HepG2 (cell line): ENCODE results near the gene PSMD12. TPM values are rescaled to one million over a fixed set of nuclear protein-coding genes. Genes with fewer than 3 reads are reported as not detected.
A peak's percentile ranks its signal among the peaks of the same experiment; 100 is the strongest.

Source experiments
- EZH2 ChIP-seq: conservative IDR thresholded peaks from 2 replicates; pipeline ENCODE4 v1.6.1; 2012; ENCODE audit warnings: mild to moderate bottlenecking, low read depth, low read length, moderate library complexity
- HHEX ChIP-seq: IDR thresholded peaks from 2 replicates; pipeline ENCODE4 v1.6.1; 2016; ENCODE audit warnings: control low read depth
- KLF16 ChIP-seq, 2 experiments: sonication (generic) in 1 of 2; formaldehyde crosslinking in 1 of 2; IDR thresholded peaks; 2 replicates each; pipeline versions ENCODE4 v1.6.1 to v1.8.0; 2016 to 2023; ENCODE audit warnings: missing genetic modification reagents in 2 of 2, missing compliant biosample characterization in 1 of 2
- MAX ChIP-seq: IDR thresholded peaks from 2 replicates; pipeline ENCODE4 v1.6.1; 2012; ENCODE audit warnings: inconsistent platforms
- MED13 ChIP-seq: sonication (generic); formaldehyde crosslinking; IDR thresholded peaks from 2 replicates; pipeline ENCODE4 v1.5.0; 2020; ENCODE audit warnings: missing genetic modification reagents
- RBM22 ChIP-seq: fragments of 200-400 bp; formaldehyde crosslinking; optimal IDR thresholded peaks from 2 replicates; pipeline ENCODE3; 2017; ENCODE audit warnings: mild to moderate bottlenecking, low read length, moderate library complexity
- RNF2 ChIP-seq: fragments of 450-650 bp; conservative IDR thresholded peaks from 2 replicates; pipeline ENCODE4 v1.6.1; 2016; ENCODE audit warnings: low read depth
- SMAD3 ChIP-seq: sonication (generic); formaldehyde crosslinking; IDR thresholded peaks from 2 replicates; pipeline ENCODE4 v1.4.0; 2020; ENCODE audit warnings: missing genetic modification reagents
- SMARCC2 ChIP-seq: fragments of 450-650 bp; IDR thresholded peaks from 2 replicates; pipeline ENCODE4 v1.6.1; 2017; ENCODE audit warnings: antibody characterized with exemption, mild to moderate bottlenecking
- SOX6 ChIP-seq, 2 experiments: fragments of 450-650 bp in 1 of 2; sonication (generic) in 1 of 2; formaldehyde crosslinking in 1 of 2; IDR thresholded peaks; 2 replicates each; pipeline versions ENCODE4 v1.4.0 to v1.6.1; 2017 to 2020; ENCODE audit warnings: antibody characterized with exemption in 1 of 2, mild to moderate bottlenecking in 1 of 2, missing genetic modification reagents in 1 of 2
- SRSF1 ChIP-seq: fragments of 200-400 bp; formaldehyde crosslinking; optimal IDR thresholded peaks from 2 replicates; pipeline ENCODE3; 2017; ENCODE audit warnings: mild to moderate bottlenecking, low read depth, low read length, moderate library complexity
- SUZ12 ChIP-seq: fragments of 150-350 bp; IDR thresholded peaks from 2 replicates; pipeline ENCODE4 v1.6.1; 2014; ENCODE audit warnings: low read depth, low read length
- TSC22D2 ChIP-seq: sonication (generic); formaldehyde crosslinking; IDR thresholded peaks from 2 replicates; pipeline ENCODE4 v1.5.1; 2020; ENCODE audit warnings: missing genetic modification reagents, mild to moderate bottlenecking, borderline replicate concordance
- ZBTB20 ChIP-seq: sonication (generic); formaldehyde crosslinking; IDR thresholded peaks from 2 replicates; pipeline ENCODE4 v1.8.1; 2023; ENCODE audit warnings: missing genetic modification reagents, low read depth, mild to moderate bottlenecking, borderline replicate concordance
- ZBTB7A ChIP-seq: sonication (generic); formaldehyde crosslinking; IDR thresholded peaks from 2 replicates; pipeline ENCODE4 v1.8.0; 2022; ENCODE audit warnings: mild to moderate bottlenecking, missing genetic modification reagents
- ZFP36L2 ChIP-seq: sonication (generic); formaldehyde crosslinking; IDR thresholded peaks from 2 replicates; pipeline ENCODE4 v1.4.0; 2020; ENCODE audit warnings: missing genetic modification reagents
- ZFP91 ChIP-seq: sonication (generic); formaldehyde crosslinking; IDR thresholded peaks from 2 replicates; pipeline ENCODE4 v1.9.0; 2022; ENCODE audit warnings: missing genetic modification reagents, mild to moderate bottlenecking, borderline replicate concordance
- ZNF232 ChIP-seq: sonication (generic); formaldehyde crosslinking; IDR thresholded peaks from 2 replicates; pipeline ENCODE4 v1.4.0; 2020; ENCODE audit warnings: missing genetic modification reagents, borderline replicate concordance
- ZNF557 ChIP-seq: sonication (generic); formaldehyde crosslinking; IDR thresholded peaks from 2 replicates; pipeline ENCODE4 v1.4.0; 2020; ENCODE audit warnings: missing genetic modification reagents
- ZNF598 ChIP-seq: sonication (generic); formaldehyde crosslinking; IDR thresholded peaks from 2 replicates; pipeline ENCODE4 v1.5.1; 2020; ENCODE audit warnings: mild to moderate bottlenecking, missing genetic modification reagents, borderline replicate concordance
- polyA plus RNA-seq, 8 experiments: library from polyadenylated mRNA; depleted of rRNA in 3 of 8; stranded (reverse) in 7 of 8; unstranded in 1 of 8; fragments of >200 nt; fragmentation: Illumina TruSeq in 4 of 8; extraction: Trizol in 4 of 8; gene quantifications; 2 replicates each; pipeline versions ENCODE4 v1.2.1 to v1.2.3, GENCODE V29; 2011 to 2016; ENCODE audit warnings: low read depth in 4 of 8, missing spikeins in 1 of 8, mixed read lengths in 1 of 8; ENCODE audit not compliant: insufficient read depth in 1 of 8
- total RNA-seq, 5 experiments: library from RNA; depleted of rRNA; stranded (reverse); fragments of >200 nt; fragmentation: Illumina TruSeq; extraction: Trizol; gene quantifications; 2 replicates each; pipeline ENCODE4 v1.2.3, GENCODE V29; 2016; ENCODE audit warnings: low read depth in 1 of 5
- TF ChIP-seq, protein P1 (sequence below): IDR thresholded peaks from 2 replicates; pipeline ENCODE4 v1.6.1; 2016
- TF ChIP-seq, protein P2 (sequence below): sonication (generic); formaldehyde crosslinking; IDR thresholded peaks from 2 replicates; pipeline ENCODE4 v1.4.0; 2020; ENCODE audit warnings: missing genetic modification reagents, borderline replicate concordance
- TF ChIP-seq, protein P3 (sequence below): sonication (generic); formaldehyde crosslinking; IDR thresholded peaks from 2 replicates; pipeline ENCODE4 v1.5.1; 2020; ENCODE audit warnings: mild to moderate bottlenecking, missing genetic modification reagents, moderate library complexity

PSMD12 gene
- total and polyA plus RNA-seq, 2 of the 13 experiments (the other 11 are each of a cell fraction or from before 2014, with no cell fraction given): 27.4 to 71.7 TPM

DNA sequence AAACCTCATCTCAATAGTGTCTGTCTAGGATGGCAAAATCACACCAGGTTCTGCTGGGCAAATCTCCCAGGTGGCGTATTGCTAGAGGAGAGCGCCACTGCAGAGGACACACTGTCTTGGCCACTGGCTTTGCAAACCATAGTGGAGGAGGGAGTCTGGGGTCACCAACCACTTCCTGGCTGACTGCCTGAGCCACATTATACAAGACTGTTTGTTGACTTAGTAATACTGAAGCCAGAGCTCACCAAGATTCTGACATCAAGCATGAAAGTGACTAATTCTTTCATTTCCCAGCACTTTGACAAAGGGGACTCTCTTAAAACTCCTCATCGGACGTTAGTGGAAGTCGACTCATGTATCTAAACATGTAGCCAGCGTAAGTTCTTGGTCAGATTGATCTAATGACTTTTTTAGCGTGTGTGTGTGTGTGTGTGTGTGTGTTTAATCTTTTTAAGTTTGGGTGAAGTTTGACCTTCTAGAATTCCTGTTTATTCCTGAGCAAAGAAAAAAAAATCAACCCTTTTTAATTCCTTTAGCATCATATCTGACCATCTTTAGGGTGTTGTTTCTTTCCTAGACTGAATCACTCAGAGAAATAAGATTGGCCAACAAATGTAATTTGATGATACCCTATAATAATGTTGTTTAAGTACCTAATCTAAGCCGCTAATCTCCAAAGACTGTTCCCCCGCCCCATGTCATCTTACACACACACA, 24.4 kb upstream of the PSMD12 start (continued):
- TF ChIP-seq, protein P1, sequence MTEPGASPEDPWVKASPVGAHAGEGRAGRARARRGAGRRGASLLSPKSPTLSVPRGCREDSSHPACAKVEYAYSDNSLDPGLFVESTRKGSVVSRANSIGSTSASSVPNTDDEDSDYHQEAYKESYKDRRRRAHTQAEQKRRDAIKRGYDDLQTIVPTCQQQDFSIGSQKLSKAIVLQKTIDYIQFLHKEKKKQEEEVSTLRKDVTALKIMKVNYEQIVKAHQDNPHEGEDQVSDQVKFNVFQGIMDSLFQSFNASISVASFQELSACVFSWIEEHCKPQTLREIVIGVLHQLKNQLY (CRISPR knock-in tag): no peak
- TF ChIP-seq ZFP36L2 (CRISPR knock-in tag) (no peak), ZFP91 (0 out of 2 replicates have a peak, but pooled peaks have one; percentile 31), RBM22 (no peak), ZNF232 (CRISPR knock-in tag) (no peak), EZH2 (no peak), RNF2 (no peak), ZNF598 (no peak), ZBTB7A (CRISPR knock-in tag) (no peak), SRSF1 (no peak), MED13 (CRISPR knock-in tag) (no peak), KLF16 (CRISPR knock-in tag; IDR thresholded peaks at IDR 0.05) (no peak), ZNF557 (no peak), SMARCC2 (no peak), HHEX (CRISPR knock-in tag) (0 out of 2 replicates have a peak, but pooled peaks have one; percentile 17), ZBTB20 (no peak), TSC22D2 (CRISPR knock-in tag) (no peak), SOX6 (IDR thresholded peaks at IDR 0.05) (no peak), SOX6 (CRISPR knock-in tag; IDR thresholded peaks at IDR 0.05) (peak; percentile 27; the same call in 1 of the 2 replicates), SMAD3 (CRISPR knock-in tag) (peak; percentile 47; the same call in 1 of the 2 replicates), SUZ12 (no peak), MAX (no peak; the same call in 1 of the 2 replicates)
- TF ChIP-seq, protein P2, sequence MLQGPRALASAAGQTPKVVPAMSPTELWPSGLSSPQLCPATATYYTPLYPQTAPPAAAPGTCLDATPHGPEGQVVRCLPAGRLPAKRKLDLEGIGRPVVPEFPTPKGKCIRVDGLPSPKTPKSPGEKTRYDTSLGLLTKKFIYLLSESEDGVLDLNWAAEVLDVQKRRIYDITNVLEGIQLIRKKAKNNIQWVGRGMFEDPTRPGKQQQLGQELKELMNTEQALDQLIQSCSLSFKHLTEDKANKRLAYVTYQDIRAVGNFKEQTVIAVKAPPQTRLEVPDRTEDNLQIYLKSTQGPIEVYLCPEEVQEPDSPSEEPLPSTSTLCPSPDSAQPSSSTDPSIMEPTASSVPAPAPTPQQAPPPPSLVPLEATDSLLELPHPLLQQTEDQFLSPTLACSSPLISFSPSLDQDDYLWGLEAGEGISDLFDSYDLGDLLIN (CRISPR knock-in tag): no peak
- TF ChIP-seq, protein P3, sequence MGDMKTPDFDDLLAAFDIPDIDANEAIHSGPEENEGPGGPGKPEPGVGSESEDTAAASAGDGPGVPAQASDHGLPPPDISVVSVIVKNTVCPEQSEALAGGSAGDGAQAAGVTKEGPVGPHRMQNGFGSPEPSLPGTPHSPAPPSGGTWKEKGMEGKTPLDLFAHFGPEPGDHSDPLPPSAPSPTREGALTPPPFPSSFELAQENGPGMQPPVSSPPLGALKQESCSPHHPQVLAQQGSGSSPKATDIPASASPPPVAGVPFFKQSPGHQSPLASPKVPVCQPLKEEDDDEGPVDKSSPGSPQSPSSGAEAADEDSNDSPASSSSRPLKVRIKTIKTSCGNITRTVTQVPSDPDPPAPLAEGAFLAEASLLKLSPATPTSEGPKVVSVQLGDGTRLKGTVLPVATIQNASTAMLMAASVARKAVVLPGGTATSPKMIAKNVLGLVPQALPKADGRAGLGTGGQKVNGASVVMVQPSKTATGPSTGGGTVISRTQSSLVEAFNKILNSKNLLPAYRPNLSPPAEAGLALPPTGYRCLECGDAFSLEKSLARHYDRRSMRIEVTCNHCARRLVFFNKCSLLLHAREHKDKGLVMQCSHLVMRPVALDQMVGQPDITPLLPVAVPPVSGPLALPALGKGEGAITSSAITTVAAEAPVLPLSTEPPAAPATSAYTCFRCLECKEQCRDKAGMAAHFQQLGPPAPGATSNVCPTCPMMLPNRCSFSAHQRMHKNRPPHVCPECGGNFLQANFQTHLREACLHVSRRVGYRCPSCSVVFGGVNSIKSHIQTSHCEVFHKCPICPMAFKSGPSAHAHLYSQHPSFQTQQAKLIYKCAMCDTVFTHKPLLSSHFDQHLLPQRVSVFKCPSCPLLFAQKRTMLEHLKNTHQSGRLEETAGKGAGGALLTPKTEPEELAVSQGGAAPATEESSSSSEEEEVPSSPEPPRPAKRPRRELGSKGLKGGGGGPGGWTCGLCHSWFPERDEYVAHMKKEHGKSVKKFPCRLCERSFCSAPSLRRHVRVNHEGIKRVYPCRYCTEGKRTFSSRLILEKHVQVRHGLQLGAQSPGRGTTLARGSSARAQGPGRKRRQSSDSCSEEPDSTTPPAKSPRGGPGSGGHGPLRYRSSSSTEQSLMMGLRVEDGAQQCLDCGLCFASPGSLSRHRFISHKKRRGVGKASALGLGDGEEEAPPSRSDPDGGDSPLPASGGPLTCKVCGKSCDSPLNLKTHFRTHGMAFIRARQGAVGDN (CRISPR knock-in tag): no peak; the same call in 1 of the 2 replicates
